H1 (cell line): Measurements from ENCODE around the gene STARD13. TPM values are rescaled to one million over a fixed set of nuclear protein-coding genes. Genes with fewer than 3 reads are reported as not detected.

Experiments used
- ATF3 ChIP-seq: IDR thresholded peaks from 2 replicates; pipeline ENCODE4 v1.6.1; 2011; ENCODE audit warnings: low read depth, mild to moderate bottlenecking, low read length; ENCODE audit not compliant: insufficient read depth
- CHD7 ChIP-seq: fragments of 300-600 bp; sonication (generic); IDR thresholded peaks from 2 replicates; pipeline ENCODE4 v1.7.1; 2012; ENCODE audit warnings: low read length, moderate library complexity, mild to moderate bottlenecking, inconsistent platforms; ENCODE audit not compliant: insufficient replicate concordance
- GABPA ChIP-seq: IDR thresholded peaks from 2 replicates; pipeline ENCODE4 v1.6.1; 2011; ENCODE audit warnings: mild to moderate bottlenecking, low read length, moderate library complexity, borderline replicate concordance; ENCODE audit not compliant: insufficient read depth
- HDAC6 ChIP-seq: IDR thresholded peaks from one replicate; pipeline ENCODE4 v1.7.1; 2012; ENCODE audit warnings: low read depth, mild to moderate bottlenecking, inconsistent platforms, low read length, moderate library complexity
- NRF1 ChIP-seq: IDR thresholded peaks from 2 replicates; pipeline ENCODE4 v1.6.1; 2011; ENCODE audit warnings: mild to moderate bottlenecking, low read depth, low read length, improper control_type of control experiment
- SP4 ChIP-seq: IDR thresholded peaks from 2 replicates; pipeline ENCODE4 v1.6.1; 2012; ENCODE audit warnings: low read length, inconsistent platforms
- polyA plus RNA-seq, 7 experiments: library from polyadenylated mRNA; depleted of rRNA in 3 of 7; stranded (reverse) in 5 of 7; unstranded in 2 of 7; fragments of >200 nt in 5 of 7; fragments of 200-250 nt in 2 of 7; gene quantifications; 1 replicate in 5 of 7; 2 replicates in 1 of 7; 4 replicates in 1 of 7; pipeline versions ENCODE4 v1.2.1 to v1.2.3, GENCODE V29; 2011 to 2013; ENCODE audit warnings: missing spikeins in 2 of 7, mixed read lengths in 2 of 7
- total RNA-seq: library from RNA; stranded (reverse); fragmentation: NEBNext Ultra II Directional; extraction: Animal tissue kit (Norgen Biotek cat#: 25700); gene quantifications from 2 replicates; pipeline ENCODE4 v1.2.1, GENCODE V29; 2021
- TF ChIP-seq, protein P1 (sequence below): IDR thresholded peaks from 2 replicates; pipeline ENCODE4 v1.6.1; 2012; ENCODE audit warnings: low read length, inconsistent platforms

STARD13 gene
- total and polyA plus RNA-seq, 2 of the 8 experiments (the other 6 are each of a cell fraction or from before 2014, with no cell fraction given): 0.82 to 2.9 TPM

GRCh38 chr13:33179463-33179862 lies 106.1 kb downstream of the STARD13 start (continued):
- TF ChIP-seq CHD7 (no peak), HDAC6 (no peak), NRF1 (no peak), SP4 (no peak), GABPA (no peak), ATF3 (no peak)
- TF ChIP-seq, protein P1, sequence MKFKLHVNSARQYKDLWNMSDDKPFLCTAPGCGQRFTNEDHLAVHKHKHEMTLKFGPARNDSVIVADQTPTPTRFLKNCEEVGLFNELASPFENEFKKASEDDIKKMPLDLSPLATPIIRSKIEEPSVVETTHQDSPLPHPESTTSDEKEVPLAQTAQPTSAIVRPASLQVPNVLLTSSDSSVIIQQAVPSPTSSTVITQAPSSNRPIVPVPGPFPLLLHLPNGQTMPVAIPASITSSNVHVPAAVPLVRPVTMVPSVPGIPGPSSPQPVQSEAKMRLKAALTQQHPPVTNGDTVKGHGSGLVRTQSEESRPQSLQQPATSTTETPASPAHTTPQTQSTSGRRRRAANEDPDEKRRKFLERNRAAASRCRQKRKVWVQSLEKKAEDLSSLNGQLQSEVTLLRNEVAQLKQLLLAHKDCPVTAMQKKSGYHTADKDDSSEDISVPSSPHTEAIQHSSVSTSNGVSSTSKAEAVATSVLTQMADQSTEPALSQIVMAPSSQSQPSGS: no peak
